Esophagus squamous epithelium (tissue), 4 donors: ENCODE measurements around the gene FLVCR2.

Source experiments
- POLR2A ChIP-seq, 4 donors: fragments of 450-650 bp; IDR thresholded peaks; one replicate each; pipeline ENCODE4 v1.6.1; 2017; ENCODE audit warnings: antibody characterized with exemption in 4 of 4, mild to moderate bottlenecking in 4 of 4, moderate library complexity in 3 of 4
- TF ChIP-seq, protein P1 (sequence below), 6 experiments: fragments of 450-650 bp in 4 of 6; fragments of 200-600 bp in 2 of 6; sonication (generic) in 2 of 6; IDR thresholded peaks; one replicate each; pipeline ENCODE4 v1.5.1; 2016 to 2019; ENCODE audit warnings: antibody characterized with exemption in 6 of 6, mild to moderate bottlenecking in 4 of 6, moderate library complexity in 4 of 6

- TF ChIP-seq POLR2A (IDR thresholded peaks at IDR 0.05): no peak
- TF ChIP-seq, protein P1, sequence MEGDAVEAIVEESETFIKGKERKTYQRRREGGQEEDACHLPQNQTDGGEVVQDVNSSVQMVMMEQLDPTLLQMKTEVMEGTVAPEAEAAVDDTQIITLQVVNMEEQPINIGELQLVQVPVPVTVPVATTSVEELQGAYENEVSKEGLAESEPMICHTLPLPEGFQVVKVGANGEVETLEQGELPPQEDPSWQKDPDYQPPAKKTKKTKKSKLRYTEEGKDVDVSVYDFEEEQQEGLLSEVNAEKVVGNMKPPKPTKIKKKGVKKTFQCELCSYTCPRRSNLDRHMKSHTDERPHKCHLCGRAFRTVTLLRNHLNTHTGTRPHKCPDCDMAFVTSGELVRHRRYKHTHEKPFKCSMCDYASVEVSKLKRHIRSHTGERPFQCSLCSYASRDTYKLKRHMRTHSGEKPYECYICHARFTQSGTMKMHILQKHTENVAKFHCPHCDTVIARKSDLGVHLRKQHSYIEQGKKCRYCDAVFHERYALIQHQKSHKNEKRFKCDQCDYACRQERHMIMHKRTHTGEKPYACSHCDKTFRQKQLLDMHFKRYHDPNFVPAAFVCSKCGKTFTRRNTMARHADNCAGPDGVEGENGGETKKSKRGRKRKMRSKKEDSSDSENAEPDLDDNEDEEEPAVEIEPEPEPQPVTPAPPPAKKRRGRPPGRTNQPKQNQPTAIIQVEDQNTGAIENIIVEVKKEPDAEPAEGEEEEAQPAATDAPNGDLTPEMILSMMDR (IDR thresholded peaks at IDR 0.05): no peak
Observed at GRCh38 chr14:75539162-75539560, 39.3 kb upstream of the FLVCR2 start.
